Islet of Langerhans (tissue), 1 donor: ENCODE data around the gene ERG.

Experiments
- FAIRE-seq: peaks from one replicate; lab custom pipeline; 2011; peaks lifted over from hg19 to GRCh38; lab: Jason Lieb, UNC

Gene ERG

DNA sequence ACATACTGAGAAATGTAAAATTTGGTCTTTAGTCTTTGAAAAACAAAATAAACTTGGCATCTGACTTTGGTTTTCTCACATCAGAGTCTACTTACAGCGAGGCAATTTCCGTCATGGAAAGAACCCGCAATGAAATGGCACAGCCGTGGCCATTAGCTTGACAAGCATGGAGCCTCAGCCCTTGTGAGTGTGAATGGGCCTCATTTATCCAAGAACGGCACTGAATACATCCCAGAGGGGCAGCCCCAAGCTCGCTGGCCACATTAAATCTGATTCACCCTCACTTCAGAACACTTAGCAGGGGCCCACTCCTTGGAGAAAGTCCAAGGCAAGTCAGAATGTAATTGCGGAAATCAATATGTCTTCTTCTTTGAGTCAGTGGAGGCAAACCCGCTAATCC is 64.8 kb downstream of the ERG start:
- FAIRE-seq: no peak

GRCh38 chr21:38430401-38430984 is 67.8 kb downstream of the ERG start:
- no peak for FAIRE-seq

- no peak for FAIRE-seq
These were observed 69.3 kb downstream of the ERG start for GRCh38 chr21:38429011-38429410.

DNA sequence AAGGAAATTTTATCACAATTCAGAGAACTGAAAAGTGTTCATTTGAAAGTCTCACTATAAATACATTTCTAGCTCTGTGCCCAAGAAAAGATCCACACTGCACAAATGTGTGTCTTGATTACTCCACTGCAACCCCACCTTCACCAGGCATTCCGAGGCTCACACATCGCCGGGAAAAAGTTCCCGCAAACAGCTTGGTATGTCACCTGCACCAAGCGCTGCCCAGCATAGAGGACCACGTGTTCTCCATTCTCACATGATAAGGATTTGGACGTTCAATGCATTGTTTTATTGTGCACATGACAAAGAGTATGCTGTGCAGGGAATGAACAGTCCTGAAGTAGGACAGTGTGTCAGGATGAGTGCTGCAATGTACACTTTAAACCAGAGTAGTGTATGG is 70.1 kb downstream of the ERG start:
- no peak for FAIRE-seq

GRCh38 chr21:38424305-38425019 is 73.8 kb downstream of the ERG start:
- FAIRE-seq: no peak

GRCh38 chr21:38422082-38422481 is 76.2 kb downstream of the ERG start:
- no peak for FAIRE-seq

GRCh38 chr21:38420140-38420539 is 78.1 kb downstream of the ERG start:
- no peak for FAIRE-seq

DNA sequence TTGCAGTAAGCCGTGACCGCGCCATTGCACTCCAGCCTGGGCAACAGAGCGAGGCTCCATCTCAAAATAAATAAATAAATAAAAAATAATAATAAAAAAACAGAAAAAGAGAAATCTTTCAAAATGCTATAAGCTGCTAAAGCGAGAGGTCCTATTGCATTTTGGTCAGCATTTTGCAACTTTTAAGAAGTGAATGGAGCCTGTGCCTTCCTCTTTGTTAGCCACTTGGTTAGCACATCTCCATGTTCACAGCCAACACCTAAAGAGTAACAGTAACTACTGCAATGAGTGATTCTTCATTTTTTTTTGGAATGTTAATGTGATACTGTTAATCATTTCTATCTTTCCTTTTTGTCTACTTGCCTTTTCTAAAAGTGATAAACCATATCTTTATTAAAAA is 80.6 kb downstream of the ERG start:
- no peak for FAIRE-seq

GRCh38 chr21:38416791-38417190 is 81.5 kb downstream of the ERG start:
- no peak for FAIRE-seq

- no peak for FAIRE-seq
These were observed 84.2 kb downstream of the ERG start for GRCh38 chr21:38413958-38414548.

DNA sequence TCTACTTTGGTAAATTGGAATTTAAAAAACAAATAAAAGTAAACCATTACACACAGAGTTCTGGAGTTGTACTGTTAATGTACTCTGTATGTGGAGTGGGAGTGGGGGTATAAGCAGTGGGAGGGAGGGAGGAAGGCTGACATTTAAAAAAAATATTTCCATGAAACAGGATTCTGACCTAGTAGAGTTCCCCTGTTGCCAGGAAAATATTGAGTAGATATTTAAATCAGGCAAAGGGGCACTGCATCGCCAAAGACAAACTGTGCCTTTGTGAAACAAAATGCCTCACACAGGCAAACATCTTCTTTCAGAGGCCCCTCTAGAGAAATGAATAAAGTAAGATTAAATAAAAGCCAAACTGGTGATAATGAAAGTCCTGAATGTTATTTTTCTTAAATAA is 87.8 kb downstream of the ERG start:
- FAIRE-seq: no peak

DNA sequence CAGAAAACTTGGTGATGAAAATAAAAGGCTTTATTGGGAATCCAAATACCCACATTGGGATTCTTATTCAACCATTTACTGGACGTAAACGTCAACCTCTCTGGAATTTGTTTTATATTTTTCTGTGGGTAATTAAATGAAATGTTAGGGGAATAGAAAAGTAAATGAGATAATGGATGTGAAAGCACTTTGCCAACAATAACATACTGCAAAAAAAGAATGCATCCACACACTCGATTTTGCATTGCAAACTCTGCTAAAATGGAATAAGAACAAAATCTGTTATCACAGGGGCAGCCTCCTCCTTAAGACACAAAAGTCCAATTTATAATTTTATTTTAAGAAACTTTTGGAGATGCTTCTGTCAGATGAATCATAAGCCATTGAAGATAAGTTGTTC is 88.4 kb downstream of the ERG start:
- FAIRE-seq: no peak

GRCh38 chr21:38404177-38404576 is 94.1 kb downstream of the ERG start:
- no peak for FAIRE-seq

DNA sequence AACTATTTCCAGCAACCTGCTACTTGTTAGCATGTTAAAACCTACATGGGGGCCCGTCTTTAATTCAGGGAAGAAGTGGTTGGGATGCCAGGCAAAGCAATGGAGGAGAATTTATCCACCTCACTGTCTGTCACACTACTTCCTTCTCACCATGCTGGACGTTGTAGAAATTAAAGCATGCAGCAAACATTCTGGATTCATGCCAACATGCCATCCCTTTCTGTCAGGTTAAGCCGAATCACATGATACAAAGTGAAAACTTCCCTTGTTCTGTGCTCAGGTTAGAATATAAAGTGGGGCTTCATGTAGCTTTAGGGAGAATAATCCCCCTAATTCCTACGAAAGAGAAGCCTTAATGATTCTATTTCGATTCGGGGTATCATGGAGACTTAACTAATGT is 95.5 kb downstream of the ERG start:
- FAIRE-seq: no peak

- FAIRE-seq: no peak
These were observed 96.0 kb downstream of the ERG start for GRCh38 chr21:38402291-38402690.

GRCh38 chr21:38401191-38401926 is 96.9 kb downstream of the ERG start:
- no peak for FAIRE-seq

GRCh38 chr21:38400195-38400919 is 97.9 kb downstream of the ERG start:
- no peak for FAIRE-seq

- FAIRE-seq: no peak
These were observed 99.2 kb downstream of the ERG start for GRCh38 chr21:38399103-38399502.

DNA sequence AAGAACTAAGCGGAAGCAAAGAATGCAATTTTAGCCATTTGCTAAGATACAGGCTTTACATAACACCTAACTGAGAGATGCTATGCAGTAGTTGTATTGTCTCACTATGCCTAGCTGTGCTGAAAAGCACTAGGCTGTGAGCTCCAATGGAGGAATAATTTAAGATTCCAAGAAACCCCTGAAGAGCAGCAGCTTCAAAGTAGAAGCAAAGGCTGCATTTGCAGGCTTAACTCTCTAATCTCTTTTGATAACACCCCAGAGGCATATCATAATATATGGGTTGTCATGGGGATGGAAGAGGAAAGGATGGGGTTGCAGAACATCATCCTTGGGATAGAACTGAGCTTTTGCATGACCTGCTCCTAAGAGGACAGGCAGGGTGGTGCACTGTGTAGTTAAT is 102.0 kb downstream of the ERG start:
- FAIRE-seq: no peak

GRCh38 chr21:38395581-38395980 is 102.7 kb downstream of the ERG start:
- FAIRE-seq: no peak

DNA sequence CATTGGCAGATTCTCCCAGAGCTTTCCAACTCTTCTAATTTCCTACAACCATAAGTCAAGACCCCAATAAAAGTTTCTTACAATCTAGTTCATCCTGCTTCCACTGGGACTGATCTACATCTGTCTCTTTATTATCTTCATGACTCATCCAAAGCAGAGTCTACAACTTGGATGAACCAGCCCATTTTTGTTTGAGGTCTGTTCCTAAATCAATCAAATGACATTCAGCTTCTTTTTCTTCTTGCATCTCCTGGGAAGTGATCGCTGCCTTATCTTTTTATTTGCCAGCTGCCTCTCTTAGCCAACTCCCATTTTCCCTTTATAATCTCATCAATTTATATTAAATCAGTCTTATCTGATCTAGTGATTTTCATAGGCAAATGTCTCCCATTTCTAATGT is 105.6 kb downstream of the ERG start:
- FAIRE-seq: no peak

- no peak for FAIRE-seq
These were observed 108.4 kb downstream of the ERG start for GRCh38 chr21:38389896-38390295.

- no peak for FAIRE-seq
These were observed 109.0 kb downstream of the ERG start for GRCh38 chr21:38389354-38389676.
